SK-N-SH (cell line): ENCODE results near the gene SPEM3.

Experiments used
- CHD2 ChIP-seq: fragments of 150-350 bp; IDR thresholded peaks from 2 replicates; pipeline ENCODE4 v1.6.1; 2018; ENCODE audit warnings: low read length; ENCODE audit not compliant: partially characterized antibody
- CTCF ChIP-seq: fragments of 200-600 bp; sonication (generic); IDR thresholded peaks from 2 replicates; pipeline ENCODE4 v1.6.1; 2017; ENCODE audit warnings: antibody characterized with exemption, mild to moderate bottlenecking, moderate library complexity
- EZH2phosphoT487 ChIP-seq: fragments of 200-600 bp; sonication (generic); IDR thresholded peaks from 2 replicates; pipeline ENCODE4 v1.6.1; 2017; ENCODE audit warnings: low read depth, mixed run types, mild to moderate bottlenecking, antibody characterized with exemption, moderate library complexity, borderline replicate concordance
- GABPA ChIP-seq: IDR thresholded peaks from 2 replicates; pipeline ENCODE4 v1.4.0; 2012; ENCODE audit warnings: low read depth, mild to moderate bottlenecking
- MAX ChIP-seq: IDR thresholded peaks from 2 replicates; pipeline ENCODE4 v1.4.0; 2012; ENCODE audit warnings: low read depth
- POLR2AphosphoS5 ChIP-seq: IDR thresholded peaks from 2 replicates; pipeline ENCODE4 v1.6.1; 2012; ENCODE audit warnings: low read depth, low read length
- RAD21 ChIP-seq: IDR thresholded peaks from 2 replicates; pipeline ENCODE4 v1.6.1; 2012; ENCODE audit warnings: mild to moderate bottlenecking, low read length
- RCOR1 ChIP-seq: fragments of 150-350 bp; IDR thresholded peaks from 2 replicates; pipeline ENCODE4 v1.6.1; 2017; ENCODE audit warnings: antibody characterized with exemption, low read length
- SIN3A ChIP-seq: IDR thresholded peaks from 2 replicates; pipeline ENCODE4 v1.6.1; 2012; ENCODE audit warnings: low read depth, mild to moderate bottlenecking, low read length, moderate library complexity, borderline replicate concordance
- USF2 ChIP-seq: fragments of 150-350 bp; IDR thresholded peaks from 2 replicates; pipeline ENCODE4 v1.6.1; 2017; ENCODE audit warnings: antibody characterized with exemption, low read length, low read depth, borderline replicate concordance
- YY1 ChIP-seq: IDR thresholded peaks from 2 replicates; pipeline ENCODE4 v1.4.0; 2012; ENCODE audit warnings: low read depth, mild to moderate bottlenecking

DNA sequence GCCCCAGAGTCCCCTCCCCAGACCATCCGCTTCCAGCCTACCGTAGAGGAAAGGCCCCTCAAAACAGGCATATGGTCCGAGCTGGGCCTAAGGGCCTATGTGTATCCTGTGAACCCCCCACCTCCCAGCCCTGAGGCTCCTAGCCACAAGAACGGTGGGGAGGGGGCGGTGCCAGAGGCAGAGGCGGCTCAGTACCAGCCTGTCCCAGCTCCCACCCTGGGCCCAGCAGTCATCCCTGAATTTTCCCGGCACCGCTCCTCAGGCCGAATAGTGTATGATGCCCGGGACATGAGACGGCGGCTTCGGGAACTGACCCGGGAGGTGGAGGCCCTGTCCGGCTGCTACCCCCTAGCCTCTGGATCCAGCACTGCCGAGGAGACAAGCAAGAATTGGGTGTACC lies 7.5 kb upstream of the SPEM3 start:
- TF ChIP-seq RCOR1 (no peak), EZH2phosphoT487 (no peak), CTCF (no peak), YY1 (no peak), RAD21 (no peak), GABPA (no peak), CHD2 (no peak), USF2 (no peak), POLR2AphosphoS5 (no peak), MAX (no peak), SIN3A (no peak)
